GM12865 (cell line): ENCODE data around the gene PSMC3IP.
"Not testable (repeated sequence)": the region's sequence is repeated elsewhere in the genome, so short reads cannot be mapped to it uniquely, and the experiment has no call there.

ENCODE experiments used
- DNase-seq: peaks from one replicate; pipeline ENCODE4 v3.0.0; 2010; ENCODE audit warnings: low read depth
- H3K4me3 ChIP-seq: 2 replicates; pipeline ENCODE4 v1.5.1; 2011; ENCODE audit warnings: mild to moderate bottlenecking, low read depth, low read length, control low read depth
- CTCF ChIP-seq: IDR thresholded peaks from 2 replicates; pipeline ENCODE4 v1.5.1; 2011; ENCODE audit warnings: low read length, control low read depth, low read depth, inconsistent platforms; ENCODE audit not compliant: insufficient read depth; ENCODE audit errors: missing control alignments

Gene PSMC3IP, protein sequence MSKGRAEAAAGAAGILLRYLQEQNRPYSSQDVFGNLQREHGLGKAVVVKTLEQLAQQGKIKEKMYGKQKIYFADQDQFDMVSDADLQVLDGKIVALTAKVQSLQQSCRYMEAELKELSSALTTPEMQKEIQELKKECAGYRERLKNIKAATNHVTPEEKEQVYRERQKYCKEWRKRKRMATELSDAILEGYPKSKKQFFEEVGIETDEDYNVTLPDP

DNA sequence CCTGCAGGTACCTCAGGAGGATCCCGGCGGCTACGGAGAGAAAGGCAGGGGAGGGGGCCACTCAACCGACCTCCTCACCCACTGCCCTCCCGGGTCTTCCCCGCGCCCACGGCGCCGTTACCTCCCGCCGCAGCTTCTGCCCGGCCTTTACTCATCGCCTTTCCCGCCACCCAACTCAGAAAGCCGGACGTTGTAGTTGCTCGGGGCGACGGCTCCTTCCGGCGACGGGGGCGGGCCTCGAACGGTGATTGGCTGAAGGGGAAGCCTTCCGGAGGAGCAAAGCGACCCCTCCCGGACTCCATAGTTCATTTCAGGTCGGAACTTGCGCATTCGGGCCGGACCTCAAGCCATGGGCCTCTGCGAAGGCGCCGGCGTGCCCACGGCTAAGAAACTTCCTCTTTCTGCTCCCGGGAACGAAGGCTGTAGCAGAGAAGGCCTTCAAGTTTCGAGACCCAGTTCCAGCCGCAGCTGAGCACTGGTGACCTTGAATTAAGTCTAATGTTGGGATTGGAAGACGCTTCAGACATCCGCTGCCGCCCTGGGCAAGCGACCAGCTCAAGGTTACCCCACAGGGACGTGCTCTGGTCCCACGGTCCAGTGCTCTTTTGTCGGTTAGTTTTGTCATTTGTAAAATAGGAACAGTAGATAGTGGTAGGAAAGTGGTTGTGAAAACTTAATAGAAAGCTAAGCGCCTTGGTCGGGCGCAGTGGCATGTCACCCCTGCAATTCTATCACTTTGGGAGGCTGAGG is at the start of gene PSMC3IP:
Gene PSMC3IP, minus strand, starts transcription at position 198 of the 750 bp plus-strand sequence. Its CDS starts 43 bp downstream, at position 155.
- TF ChIP-seq CTCF: peak; percentile 58
- peak; percentile 97 for DNase-seq
- peak within 1 kb of the TSS; percentile 79 for H3K4me3 ChIP-seq

GRCh38 chr17:42623732-42624596 is 46.4 kb upstream of the PSMC3IP start:
- no peak overlapping the region for H3K4me3 ChIP-seq

DNA sequence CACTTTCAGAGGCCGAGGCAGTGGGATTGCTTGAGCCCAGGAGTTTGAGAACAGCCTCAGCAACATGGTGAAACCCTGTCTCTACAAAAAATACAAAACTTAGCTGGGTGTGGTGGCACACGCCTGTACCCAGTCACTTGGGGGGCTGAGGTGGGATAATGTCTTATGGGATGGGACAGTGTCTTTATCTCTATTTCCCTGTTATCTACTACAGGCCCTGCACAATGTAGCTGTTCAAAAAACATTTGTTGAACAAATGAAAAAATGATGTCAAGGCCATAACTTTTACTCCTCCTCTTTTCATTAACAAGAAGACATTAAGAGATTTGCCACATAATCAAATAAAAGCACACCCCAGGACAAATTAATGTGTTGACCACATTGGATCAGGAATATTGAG is 45.7 kb upstream of the PSMC3IP start:
- no peak for TF ChIP-seq CTCF
- no peak for DNase-seq
- H3K4me3 ChIP-seq: no peak overlapping the region

More at GRCh38 chr17:42623732-42624596, 46.4 kb upstream of the PSMC3IP start:
- DNase-seq: no peak
- TF ChIP-seq CTCF: no peak

DNA sequence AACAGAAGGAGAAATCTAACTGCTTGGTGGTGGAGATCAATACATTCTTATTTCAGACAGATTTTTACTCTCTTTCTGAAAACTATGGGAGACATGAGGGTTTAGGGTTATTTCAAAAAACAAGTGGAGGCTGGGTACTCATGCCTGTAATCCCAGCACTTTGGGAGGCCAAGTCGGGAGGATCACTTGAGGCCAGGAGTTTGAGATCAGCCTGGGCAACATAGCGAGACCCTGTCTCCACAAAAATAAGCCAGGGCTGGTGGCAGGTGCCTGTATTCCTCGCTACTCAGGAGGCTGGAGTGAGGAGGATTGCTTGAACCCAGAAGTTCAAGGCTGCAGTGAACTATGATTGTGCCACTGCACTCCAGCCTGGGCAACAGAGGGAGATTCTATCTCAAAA is 44.5 kb upstream of the PSMC3IP start:
- not testable (repeated sequence) for H3K4me3 ChIP-seq, DNase-seq

DNA sequence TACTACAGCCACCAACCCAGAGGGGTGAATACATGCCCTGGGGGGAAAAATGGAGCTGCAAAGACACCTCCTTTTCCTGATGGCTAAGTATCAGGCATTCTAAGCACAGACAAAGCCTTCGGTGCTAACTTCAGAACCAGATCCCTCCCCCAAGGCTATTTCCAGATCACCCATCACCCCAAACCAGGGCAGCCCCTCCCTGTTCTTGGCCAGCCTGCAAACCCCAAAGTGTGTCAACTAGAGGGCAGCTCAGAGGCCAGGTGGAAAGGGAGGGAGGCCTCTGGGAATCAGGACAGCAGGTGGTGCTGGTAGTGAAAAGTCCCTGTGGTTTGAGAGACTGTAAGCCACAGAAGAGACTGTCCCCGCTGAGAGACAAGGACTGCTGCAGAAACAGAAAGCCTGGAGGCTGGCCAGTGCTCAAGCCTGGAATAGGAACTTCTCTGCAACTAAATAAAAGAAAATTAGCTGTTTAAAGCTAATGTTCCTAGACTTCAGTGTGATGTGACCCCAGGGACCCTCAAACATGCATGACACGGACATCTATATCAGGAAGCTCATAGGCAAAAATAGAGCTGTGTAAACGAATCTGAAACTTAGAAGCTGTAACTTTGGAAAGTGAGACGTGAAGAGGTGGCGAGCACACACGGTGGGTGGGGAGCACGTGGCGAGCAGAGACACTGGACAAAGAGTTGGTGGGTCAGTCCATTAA is 41.1 kb upstream of the PSMC3IP start:
- H3K4me3 ChIP-seq: peak overlapping the region; percentile 62
- TF ChIP-seq CTCF: peak; percentile 24
- peak; percentile 97 for DNase-seq

- TF ChIP-seq CTCF: no peak
- DNase-seq: peak; percentile 83
- H3K4me3 ChIP-seq: peak overlapping the region; percentile 62
Measured at GRCh38 chr17:42617956-42618431, 40.5 kb upstream of the PSMC3IP start.
